Stromal cell of bone marrow (primary cell): ENCODE measurements around the gene MVB12B.

Source experiments
- DNase-seq: peaks from one replicate; pipeline ENCODE4 v3.0.0-alpha.2; 2012; ENCODE audit warnings: low read depth

The MVB12B gene

DNA sequence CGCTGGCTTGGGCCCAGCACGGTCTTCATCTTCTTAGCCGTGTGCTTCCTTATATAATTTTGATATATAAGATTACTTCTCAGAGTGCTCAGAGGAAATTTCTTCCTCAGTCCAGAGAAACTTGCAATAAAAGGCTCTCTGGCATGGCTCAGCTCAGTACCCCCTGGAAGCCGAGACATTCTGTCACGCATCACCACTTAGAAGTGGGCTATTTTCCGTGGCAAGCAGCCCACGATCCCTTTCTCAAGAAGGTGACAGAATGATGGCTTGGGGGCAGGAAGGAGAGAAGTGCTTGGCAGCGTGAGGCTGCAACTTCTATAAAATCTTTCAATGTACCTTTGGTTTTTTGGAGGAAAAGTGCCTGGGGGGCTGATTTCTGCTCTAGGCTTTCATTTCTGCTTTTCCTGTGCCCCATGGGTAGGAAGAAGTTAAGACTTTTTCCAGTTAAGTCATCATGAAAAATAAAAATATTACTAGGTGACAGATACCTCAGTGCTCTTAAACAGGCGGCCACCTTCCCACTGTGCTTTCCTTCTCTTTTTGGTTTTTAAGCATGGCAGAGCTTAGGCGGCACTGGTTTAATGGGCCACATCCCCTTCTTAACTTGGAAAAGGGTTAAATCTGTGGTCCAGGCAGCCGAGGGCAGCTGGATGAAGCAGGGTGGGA is 104.6 kb downstream of the MVB12B start:
- DNase-seq: no peak

DNA sequence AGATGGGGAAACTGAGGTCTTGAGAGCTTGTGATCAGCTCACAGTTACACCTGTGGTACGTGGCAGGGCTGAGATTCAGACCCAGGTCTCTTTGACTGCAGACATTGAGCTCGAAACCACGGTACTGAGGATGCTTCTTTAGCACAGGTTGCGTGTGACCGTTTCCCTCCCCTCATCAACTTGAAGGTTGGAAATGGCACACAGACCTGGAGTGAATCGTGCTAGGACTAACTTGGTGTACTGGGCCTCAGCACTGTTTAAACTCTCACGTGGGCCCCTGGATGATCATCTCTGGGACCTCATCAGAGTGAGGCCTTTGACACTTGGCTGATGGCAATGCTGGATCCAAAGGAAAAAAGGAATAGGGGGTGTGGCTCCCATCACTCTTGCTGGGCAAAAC is 106.0 kb downstream of the MVB12B start:
- no peak for DNase-seq

DNA sequence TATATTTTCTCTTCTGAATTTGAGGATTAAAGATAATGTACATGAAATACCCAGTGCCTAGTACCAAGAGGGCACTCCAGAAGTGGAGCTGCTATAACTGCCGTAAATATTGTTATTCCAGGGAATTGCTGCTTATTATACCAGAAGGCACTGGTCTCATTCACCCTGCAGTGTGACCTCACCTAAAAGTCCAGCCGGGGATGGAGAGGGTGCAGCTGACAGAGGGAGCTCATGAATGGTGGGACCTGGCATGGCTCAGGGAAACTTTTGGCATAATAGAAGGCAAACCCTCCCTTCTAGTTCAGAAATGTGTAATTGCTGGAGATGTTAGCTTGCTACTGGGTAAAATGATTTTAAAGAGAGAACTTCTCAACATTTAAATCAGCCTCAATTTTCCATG is 108.5 kb downstream of the MVB12B start:
- no peak for DNase-seq

DNA sequence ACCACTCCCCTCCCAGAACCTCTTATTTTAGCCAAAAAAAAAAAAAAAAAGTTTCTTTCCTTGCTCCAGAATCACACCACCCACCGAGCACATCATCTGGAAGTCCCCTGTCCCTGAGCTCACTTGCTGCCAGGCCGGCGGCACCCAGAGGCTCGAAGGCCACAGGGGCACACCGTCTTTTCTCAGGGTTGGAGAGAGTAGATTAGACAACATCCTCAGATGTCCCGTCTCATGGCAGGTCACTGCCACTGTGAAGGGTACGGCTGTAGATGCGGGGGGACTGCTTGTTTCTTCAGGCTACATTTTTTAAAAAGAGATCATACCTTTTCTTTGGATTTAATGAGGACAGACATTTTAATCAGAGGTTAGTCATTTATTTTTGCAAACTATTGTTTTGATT is 109.0 kb downstream of the MVB12B start:
- no peak for DNase-seq

DNA sequence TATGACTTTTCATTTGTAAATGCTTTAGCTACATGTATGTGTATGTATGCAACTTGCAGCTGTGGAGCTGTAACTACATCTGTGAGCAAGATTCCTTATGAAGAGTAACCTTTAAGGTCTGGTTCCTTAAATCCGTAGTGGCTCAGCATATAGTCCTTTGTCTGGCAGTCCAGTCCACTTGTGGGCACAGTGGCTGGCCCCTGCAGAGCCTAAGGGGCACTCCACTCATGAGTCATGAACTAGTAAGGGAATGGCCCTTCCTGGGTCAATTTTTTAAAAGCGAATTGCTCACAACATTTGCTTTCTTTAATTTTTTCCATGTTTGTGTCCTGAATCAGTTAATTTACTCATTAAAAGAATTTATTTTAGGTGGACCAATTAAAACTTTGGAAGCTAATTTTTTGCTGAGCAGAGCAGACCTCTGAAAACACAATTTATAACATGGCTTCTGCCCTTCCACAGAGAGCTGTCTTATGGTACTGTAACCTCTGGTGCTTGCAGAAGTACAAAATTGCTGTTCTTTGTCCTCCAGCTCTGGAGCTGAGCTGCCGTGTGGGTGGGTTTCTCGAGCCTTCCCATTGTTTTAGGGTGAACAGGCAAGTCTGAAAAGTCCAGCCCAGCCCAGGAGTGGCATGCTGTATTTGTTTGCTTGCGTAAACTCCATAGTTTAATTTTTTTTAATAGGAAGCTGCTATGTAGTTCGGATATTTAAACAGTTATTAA is 110.1 kb downstream of the MVB12B start:
- no peak for DNase-seq

DNA sequence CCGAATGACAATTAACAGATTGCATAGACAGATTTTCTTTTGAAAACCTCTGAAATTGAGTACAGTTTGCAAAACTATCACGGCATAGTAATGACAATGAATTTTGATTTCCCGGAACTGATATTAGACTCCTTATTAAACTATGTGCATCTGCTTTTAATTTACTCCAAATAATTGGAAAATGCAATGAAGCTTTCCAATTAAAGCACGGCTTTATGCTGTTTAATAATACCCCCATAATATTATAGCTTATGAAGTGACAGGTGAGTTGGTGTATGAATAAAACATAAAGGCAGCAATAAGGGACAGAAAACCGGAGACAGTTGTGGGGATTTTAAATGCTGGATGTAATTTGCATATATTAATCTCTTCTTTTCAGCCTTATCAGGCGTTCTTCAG is 110.6 kb downstream of the MVB12B start:
- no peak for DNase-seq

DNA sequence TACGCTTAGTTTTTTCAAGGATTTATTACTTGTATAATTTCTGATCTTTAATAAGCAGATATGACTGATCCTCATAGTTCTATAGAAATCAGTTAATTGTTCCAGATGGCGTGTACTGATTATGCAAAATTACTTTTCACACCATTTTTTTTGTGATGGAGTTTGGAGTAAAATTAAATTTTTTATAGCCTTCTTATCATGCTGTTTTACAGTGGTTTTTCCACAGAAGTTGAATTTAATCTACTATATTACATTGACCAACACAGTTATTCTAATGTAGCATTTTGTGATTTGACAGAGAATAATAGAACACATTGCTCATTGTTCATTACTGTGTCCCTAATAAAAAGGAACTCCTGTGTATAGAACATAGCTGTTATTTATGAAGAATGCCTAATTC is 111.1 kb downstream of the MVB12B start:
- DNase-seq: no peak

DNA sequence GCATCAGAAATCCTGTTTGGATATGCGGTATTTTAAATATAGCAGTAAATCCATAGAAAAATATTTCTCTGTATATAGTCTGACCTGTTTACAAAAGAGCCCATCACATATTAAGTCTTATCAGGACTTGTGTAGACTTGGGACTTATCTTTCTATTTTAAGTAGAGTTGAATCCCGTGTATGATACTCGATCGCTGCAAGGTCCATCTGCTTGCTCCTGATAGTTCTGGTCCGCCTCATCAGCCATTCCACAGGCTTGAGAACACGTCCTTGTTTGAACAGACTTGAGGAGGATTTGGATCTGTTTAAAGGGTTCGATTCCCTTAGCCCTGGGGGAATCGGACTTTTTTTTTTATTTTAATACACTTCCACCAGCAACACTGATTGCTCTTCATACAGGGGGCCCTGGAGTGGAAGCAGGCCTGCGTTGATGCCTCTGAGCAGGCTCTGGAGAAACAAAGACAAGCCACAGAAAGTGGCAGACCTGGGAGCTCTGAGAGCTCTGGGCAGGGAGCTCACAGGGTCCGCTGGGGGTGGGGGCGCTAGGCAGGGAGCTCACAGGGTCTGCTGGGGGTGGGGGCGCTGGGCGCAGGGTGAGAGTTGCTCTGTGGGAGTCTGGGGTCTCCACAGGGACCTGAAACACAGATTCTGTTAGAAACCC is 112.2 kb downstream of the MVB12B start:
- DNase-seq: no peak

DNA sequence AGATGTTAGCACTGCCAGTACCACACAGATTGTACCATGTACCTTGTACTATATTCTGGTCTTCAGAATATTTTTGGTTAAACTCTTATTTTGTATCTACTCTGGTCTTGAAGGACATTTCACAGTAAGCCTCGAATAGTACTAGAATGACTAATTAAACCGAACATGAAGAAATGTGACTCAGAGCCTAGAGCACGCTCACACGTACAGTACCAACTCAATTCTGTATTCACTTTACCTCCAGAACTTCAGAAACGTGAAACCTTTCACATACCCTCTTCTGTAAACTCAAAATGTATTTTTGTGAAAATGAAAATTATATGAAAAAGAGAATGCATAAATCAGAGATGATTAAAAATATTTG is 112.8 kb downstream of the MVB12B start:
- peak; percentile 37 for DNase-seq

DNA sequence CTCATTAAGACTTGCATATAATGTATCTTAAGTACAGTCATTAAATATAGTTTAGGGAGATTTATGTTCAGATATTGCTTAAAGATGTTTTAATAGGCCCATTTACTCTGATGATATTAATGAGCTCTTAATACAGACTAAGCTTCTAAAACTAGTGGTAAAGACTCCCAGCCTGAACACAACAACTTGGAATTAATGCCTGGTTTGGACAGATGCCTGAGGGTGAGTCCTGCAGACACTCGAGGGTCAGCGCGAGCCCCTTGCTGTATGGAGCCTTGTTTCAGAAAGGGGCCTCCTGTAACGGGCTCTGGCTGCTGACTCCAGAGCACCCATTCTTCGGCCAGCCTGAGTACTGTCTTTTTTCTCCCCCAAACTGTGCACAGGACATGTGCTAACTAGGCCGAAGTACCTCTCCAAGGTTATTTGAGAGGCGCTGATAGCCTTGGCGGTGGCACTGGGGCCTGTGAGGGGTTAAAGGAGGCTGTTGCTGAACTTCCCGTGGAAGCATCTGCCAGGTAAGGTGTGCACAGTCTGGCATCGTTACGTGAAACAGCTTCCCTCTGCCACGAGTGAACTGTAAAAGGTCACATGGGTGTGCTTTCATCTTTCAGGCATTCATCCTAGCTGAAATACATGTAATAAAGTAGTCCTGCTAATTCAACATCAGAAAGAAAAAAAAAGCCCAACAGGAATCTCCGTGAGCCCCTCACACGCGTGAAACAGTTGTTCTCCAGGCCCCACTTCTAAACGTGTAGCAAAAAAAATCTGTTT is 113.4 kb downstream of the MVB12B start:
- no peak for DNase-seq

DNA sequence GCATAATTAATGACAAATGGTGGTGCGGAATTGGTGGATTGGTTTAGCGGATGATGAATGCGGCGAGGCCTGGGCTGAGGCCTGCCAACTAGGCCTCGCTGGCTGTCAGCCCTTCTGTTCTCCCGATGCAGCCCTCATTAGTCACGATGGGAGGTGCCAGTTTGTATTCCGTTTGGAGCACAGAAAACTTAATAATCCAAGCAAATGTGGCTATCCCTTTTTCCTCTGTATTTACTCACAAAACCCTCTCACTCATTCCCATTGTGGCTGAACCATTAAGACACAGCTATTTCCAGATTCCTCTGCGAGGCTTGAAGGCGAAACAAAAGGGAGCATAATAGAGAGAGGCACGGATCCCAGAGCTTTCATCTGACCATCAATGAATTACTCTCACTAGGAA is 114.3 kb downstream of the MVB12B start:
- peak; percentile 17 for DNase-seq

DNA sequence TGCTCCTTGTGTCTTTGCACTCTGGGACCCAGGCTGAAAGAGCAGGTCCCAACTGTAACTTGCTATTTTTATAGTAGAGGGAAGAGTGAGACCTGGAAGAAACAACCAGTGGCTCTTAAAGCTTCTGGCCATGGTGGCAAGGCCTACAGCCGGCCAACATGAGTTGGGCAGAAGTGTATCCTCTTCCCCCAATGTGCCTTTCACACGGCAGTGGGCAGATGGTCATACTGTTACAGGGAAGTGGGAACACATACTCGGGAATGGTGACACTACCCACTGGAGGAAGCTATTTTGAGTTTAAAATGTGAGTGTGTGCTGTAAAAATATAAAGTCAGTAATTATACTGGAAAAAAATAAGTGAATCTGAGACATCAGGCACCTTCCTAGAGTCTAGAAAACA is 116.0 kb downstream of the MVB12B start:
- DNase-seq: no peak

DNA sequence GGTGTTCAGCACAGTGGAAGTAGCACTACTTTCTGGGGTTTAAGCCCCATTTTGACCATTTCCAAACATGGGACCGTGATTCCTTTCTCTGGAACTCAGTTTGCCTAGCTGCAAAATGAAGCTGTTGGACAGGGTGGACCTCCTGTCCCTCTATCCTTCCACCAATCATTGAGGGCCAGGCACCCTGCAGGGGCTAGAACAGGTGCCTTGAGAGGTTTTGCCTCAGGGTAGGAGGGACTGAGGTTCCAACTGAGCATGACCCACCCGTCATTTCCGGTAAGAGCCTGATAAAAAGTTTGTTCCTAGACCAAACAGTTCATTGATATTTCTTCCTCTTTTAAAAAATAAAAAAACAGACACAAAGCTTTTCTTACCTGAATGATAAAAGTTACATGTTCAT is 116.5 kb downstream of the MVB12B start:
- DNase-seq: no peak

DNA sequence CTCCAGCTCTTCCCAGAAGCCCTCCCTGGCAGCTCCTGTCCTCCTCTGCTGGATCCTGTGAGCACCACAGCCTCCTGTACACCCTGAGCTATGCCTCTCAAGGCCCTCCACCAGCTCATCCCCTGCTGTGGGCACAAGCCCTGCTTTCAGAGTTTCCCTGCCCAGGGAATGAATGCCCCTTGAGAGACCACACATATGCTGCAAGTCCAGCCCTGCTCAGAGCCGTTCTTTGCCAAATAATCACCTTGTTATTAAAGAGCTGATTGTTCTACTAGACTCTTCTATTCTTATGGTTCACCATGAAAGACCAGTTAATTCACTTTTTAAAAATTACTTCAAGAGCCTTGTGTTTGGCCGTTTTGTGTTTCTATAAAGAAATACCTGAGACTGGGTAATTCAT is 121.5 kb downstream of the MVB12B start:
- no peak for DNase-seq

DNA sequence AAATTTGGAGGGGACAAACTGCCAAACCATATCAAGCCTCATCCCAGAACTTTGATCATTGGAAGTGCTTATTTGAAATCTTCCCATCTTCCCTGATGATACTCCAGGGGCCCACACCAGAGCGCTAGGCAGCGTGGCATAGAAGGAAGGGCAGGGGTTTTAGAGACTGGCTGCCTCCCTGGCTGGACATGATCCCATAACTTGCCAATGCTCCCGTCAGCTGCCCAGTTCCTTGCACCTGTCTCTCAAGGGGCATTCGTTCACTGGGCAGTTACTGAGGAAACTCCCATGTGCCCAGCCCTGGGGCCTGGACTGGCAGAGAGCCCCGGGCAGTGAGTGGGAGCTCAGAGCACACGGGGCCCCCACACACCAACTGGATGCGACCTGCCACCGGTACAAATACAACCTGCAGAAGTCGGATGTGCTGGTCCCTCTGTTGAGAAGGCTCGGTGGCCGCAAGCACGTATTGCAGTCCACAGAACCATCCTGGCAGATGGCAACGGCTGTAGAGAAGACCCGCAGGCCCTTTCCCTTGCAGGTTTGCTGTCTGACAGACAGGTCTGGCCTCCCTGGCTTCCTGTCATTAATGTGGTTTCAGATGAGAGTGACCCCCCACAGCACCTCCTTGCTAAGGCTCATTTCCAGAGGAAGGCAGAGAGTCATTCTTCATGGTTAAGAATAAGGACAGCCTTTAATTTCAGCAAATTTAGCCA is 122.4 kb downstream of the MVB12B start:
- no peak for DNase-seq

DNA sequence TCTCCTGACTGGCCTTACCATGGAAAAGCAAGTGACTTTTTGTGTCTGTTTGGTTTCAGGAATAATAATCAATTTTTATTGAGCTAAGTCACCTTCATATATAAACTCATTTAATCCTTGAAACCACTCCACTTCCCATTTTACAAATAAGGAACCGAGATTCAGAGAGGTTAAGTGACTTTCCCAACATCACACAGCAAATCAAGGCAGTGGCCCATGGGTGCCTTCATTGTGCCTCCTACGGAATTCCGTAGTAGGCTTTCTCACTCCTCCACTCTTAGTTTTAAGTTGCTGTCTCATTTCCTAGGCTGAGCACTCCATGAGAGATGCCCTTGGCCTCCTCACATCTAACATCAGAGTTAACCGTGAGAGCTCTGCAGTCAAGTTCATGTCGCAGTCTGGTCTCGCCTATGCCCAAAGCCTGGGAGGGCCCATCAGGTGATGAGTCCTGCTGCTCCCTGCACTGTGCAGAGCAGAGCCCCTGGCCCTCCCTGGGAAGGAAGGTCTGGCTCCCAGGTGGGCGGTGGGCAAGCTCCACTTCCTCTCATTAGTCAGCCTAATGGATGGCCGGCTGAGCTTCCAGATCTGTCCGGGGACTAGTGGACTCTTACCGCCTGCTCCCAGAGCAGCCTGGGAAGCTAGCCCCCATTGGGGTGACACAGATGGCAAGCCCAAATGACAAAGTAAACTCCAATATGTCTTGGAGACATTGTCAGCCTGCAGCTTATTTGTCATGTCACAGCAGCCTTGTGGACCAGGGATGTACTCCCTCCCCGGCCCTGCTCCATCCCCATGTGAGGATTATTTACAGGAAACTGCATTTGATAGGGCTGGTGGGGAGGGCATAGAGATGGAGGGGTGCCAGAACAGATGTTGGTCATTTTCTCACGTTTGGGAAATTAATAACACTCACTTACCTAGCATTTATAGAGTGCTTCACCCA is 123.4 kb downstream of the MVB12B start:
- no peak for DNase-seq

DNA sequence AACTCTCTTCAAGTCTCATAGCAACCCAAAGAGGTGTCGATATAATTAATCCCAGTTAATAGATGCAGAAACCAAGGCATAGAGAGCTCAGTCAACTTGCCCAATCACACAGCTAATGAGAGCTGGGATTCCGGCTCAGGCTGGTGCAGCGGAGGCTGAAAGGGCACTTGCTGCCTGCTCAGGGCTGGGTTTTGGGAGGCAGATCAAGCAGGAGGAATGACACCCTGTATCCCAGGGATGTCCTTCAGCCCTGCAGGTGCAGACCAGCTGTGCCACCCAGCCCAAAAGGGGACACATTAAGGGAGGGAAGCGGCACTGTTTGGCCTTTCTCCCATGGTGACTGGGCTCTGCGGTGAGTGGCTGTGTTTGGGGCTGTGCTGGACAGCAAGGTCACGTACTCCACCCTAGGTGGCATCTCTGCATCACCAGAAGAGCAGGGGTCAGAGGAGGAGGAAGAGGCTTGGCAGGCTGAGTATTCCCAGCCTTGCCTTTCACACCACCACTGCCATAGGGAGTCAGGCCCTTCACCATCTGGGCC is 124.1 kb downstream of the MVB12B start:
- DNase-seq: no peak

DNA sequence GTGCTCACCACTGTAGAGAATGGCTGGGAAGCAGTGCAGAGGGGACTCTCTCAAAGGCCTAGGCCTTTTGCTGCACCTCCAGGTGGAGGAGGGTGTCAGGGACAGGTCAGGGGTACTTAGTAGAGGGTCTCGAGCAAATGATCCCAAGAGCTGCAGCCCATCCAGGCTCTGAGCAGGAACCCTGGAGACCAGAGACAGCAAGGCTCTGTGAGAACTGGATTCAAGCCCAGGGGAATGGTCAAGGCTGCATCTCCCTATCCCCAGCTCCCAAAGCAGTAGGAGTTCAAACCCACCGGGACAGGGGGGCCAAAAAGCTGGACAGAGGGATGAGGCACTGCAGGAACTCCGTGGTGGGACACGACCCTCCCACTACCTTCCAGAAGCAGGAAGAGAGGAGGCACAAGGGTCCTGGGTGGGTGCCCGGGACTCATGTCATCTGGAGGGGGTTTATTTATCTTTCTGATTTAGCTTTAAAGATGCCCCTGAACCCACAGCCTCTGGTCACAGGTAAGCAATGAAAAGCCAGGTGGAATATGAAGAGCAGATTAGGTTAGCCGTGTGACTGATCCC is 124.8 kb downstream of the MVB12B start:
- no peak for DNase-seq

DNA sequence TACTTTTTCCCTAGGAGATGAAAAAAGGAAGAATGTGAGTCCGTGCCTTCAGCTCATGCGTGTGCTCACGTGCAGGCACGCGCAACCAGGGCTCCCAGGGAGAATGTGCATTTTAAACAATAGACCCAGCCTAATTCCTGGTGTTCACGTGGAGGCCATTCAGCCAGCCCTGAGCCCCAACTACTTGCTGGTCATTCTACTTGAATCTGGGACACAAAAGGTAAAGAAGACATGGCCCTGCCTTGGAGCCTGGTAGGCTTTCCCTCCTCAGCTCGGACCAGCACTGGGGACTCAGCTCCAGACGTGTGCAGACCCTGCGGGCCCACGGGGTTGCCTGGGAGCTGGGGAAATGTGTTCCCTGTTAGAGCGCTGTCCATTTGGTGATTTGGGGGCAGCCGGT is 125.5 kb downstream of the MVB12B start:
- no peak for DNase-seq
